GM21381 (cell line): Measurements from ENCODE around the gene MGARP.

Experiments used
- ATAC-seq: cut with Tn5 transposase; IDR thresholded peaks from one replicate; pipeline ENCODE4 v1.9.1; 2021; ENCODE audit warnings: mild to moderate bottlenecking, moderate library complexity; ENCODE audit not compliant: unreplicated experiment

The MGARP gene

GRCh38 chr4:139245590-139245989 is 34.4 kb downstream of the MGARP start:
- no peak for ATAC-seq

DNA sequence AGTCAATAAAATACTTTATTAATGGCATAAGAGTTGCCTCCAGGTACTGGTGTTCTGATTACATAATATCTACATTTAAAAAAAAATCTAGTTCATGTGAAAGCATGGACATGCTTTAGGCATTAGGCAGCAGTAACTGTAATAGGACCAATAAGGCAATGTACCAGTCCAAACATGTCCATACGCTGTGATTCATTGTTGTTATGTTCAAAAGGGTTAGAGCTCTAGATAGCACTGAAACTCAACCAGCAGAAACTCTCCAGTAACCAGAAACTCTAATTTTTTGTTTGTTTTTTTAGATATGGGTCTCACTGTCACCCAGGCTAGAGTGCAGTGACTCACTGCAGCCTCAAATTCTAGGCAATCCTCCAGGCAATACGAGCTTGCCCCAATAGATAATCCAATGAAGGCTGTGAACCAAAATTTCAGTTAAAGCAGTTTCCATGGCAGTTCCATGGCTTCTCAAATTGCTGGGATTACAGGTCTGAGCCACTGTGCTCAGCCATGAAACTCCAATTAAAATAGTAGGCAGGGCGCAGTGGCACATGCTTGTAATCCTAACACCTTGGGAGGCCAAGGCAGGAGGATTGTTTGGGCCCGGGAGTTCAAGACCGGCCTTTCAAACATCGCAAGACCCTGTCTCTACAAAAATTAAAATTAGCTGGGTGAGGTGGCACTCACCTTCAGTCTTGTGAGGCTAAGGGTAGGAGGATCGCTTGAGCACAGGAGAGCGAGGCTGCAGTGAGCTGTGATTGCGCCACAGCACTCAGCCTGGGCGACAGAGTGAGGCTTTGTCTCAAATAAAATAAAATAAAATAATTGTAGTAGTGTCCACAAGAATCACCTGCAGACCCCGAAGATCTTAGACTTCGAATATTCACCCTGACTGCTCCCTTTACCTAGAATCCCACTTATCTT is 36.3 kb downstream of the MGARP start:
- no peak for ATAC-seq

DNA sequence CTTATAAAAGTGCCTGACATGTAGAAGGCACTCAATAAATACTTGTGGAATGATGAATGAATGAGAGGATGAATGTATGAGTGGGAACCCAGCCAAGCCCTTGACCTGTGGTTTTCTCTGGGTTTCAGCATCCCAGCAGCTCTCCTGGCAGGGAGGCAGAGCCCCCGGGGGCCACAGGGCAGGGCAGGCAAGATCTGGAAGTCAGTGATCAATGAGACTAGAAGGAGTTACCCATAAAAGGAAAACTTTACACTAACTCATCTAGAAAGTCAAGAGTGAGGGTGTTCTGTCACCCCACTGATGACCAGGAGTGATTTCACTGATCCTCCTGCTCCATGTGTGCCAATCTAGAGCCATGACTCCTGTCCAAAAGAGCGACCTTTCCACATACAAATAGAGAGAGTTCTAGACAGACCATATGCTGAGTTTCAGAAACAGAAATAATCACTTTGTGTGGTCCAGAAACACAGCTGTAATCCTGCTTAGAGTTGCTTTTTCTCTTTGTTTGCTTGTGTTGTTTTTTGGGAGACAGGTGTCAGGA is 37.4 kb downstream of the MGARP start:
- no peak for ATAC-seq

GRCh38 chr4:139241784-139242151 is 38.3 kb downstream of the MGARP start:
- ATAC-seq: no peak

DNA sequence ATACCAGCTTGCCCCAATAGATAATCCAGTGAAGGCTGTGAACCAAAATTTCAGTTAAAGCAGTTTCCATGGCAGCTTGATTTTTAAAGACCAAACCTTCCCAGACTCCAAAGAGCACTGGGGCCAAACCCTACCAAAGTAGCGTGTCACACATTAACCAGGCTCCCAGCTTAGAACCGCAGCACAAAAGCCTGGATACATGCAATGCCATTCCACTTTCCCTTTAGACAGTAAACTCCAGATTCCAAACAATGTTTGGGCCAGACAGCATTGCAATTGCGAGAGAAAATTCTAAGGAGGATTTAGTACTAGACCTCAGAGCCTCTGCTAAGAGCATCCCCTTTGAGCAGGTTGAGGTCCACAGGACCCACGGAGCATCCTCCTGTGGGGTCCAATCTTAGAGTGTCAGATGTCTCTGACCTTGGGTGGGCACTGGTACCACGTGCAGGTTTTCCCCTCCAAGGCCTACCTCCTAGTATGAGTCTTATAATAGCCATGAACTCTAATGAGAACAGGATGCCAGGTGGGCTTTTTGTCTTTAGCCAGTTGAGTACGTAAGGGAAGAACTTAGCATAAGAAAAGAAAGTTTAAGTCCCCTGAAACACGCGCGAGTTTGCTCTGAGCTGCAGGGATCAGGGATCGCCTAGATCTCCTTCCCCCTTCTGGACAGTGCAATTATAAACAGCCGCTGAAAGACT is 38.8 kb downstream of the MGARP start:
- ATAC-seq: no peak

GRCh38 chr4:139239127-139239772 is 40.8 kb downstream of the MGARP start:
- no peak for ATAC-seq

DNA sequence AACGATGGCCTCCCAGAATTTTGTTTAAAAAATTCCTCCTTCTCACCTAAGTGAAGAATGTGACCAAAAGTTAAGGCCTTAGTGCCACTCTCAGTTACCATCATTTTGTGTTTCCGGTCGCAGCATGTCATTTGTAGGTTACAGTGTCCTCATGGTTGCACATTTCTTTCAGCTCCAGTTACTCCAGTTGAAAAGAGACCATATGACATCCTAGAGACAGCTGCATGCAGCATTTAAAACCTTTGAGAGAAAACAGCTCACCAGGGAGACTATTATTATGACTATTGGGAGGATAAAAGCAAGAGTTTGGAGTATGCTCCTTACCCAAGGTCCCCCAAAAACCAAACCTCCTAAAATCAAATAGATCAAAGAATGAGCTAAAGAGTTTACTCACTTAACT is 45.8 kb downstream of the MGARP start:
- ATAC-seq: no peak

DNA sequence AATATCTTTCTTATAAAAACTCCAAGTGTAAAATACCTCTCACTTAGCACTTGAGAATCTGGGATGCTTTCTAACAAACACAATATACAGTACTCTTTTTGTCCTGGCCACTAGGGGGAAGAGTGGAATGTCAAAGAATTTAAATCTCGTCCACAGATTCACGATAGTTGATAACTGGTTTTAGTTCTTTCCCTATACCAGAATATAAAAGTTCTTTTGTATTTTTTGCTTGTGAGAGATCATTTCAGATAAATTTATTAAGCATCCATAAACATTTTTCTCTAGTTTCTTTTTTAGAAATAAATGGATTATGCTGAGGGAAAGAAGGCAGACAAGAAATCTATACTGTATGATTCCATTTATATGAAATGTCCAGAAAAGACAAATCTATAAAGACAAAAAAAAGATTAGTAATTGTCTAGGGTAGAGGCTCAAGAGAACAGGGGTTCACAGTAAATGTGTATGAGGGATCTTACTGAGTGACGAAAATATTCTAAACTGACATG is 50.4 kb downstream of the MGARP start:
- no peak for ATAC-seq

GRCh38 chr4:139227729-139228404 is 52.2 kb downstream of the MGARP start:
- no peak for ATAC-seq

- ATAC-seq: no peak
Measured at GRCh38 chr4:139223682-139224317, 56.2 kb downstream of the MGARP start.

DNA sequence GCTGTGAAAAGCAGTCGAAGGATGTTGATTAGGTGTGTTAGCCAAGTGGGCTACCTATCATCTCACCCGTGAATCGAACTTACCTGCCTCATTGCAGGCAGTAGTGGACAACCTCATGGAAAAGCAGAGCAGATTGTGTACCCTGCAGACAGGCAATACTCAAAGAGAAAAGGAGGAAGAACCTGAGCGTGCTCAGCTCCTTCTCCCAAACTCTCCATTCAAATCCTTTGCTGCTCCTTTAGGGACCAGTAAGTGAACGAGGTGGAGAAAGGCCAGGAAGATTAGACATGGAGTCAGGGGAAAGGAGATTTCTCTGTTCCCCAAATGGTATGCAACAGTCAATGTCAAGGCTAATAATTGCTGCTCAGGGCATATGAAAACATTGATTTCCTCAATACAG is 57.8 kb downstream of the MGARP start:
- no peak for ATAC-seq

GRCh38 chr4:139221687-139222086 is 58.3 kb downstream of the MGARP start:
- ATAC-seq: no peak

DNA sequence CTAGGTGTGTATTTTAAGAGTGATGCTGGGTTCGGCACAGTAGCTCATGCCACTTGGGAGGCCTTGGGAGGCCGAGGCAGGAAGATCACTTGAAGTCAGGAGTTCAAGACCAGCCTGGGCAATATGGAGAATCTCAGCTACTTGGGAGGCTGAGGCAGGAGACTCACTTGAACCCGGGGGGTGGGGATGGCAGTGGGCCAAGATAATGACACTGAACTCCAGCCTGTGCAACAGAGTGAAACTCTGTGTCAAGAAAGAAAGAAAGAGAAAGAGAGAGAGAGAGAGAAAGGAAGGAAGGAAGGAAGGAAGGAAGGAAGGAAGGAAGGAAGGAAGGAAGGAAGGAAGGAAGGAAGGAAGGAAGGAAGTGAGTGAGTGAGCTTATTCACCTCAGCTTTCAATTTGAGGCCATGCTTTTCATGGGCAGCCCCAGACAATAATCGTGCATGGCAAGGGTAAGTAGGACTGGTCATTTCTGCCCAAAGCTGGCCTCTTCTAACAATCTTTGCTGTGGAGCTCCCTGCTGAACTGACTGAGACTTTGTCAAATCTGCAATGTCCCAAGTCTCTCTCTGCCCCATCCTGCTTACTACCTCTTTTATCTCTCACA is 60.5 kb downstream of the MGARP start:
- no peak for ATAC-seq
